HG02981 (cell line): ENCODE data around the gene ST8SIA5.

Experiments
- ATAC-seq: cut with Tn5 transposase; IDR thresholded peaks from one replicate; pipeline ENCODE4 v1.9.1; 2021; ENCODE audit warnings: mild to moderate bottlenecking, moderate library complexity; ENCODE audit not compliant: unreplicated experiment

Gene ST8SIA5

DNA sequence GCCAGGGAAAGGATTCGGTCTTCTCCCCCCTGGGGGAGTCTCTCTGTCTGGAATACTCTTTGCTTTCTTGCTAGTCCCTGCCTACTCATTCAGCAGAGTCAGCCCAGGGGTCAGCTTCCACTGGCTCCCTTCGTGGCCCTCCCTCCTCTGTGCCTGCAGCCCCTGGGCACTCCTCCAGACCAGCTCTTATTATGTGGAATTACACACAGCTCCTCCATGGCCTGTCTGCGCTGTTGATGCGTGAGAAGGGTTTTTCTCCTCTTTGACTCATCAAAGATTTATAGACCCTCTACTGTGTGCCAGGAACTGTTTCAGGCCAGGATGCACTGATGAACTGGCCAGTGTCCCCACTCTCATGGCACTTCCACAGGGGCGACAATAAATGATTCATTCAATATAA is 44.4 kb downstream of the ST8SIA5 start:
- no peak for ATAC-seq

DNA sequence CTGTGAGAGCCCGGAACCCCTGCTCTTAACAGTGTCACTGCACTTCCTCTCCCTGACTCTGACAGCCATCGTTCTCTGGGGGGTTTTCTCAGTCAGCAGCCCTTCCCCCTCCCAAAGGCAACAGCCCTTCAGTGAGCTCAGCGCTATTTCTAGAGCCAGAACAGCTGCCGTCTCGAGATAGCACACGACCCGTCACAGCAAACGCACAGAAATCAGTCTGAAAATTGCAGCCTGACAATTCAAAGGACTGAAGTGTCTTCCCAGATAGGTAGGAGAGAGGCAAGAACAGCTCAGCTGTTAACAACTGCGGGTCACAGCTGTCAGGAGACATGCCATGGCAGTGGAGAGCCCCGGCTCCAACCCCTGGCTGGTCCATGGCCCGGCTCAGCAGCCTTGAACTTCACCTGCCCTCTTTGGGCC is 45.4 kb downstream of the ST8SIA5 start:
- ATAC-seq, result no peak

DNA sequence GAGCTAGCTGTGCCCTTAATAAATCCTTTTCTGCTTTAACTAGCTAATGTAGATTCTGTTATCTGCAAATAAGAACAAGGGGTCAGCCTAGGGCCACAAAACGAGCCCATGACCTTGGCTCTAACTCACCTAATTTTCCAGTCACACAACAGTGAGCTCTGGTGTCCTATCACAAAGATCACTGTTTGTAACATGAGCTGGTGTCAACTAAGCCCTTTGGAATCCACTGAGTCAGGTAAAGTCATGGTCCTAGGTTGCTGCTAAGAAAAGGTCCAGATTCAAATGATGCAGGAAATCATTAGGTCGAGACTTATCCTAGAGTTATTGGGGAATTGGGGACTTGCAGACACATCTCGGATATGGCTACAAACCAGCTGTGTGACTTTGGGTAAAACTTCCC is 49.9 kb downstream of the ST8SIA5 start:
- ATAC-seq, result no peak

DNA sequence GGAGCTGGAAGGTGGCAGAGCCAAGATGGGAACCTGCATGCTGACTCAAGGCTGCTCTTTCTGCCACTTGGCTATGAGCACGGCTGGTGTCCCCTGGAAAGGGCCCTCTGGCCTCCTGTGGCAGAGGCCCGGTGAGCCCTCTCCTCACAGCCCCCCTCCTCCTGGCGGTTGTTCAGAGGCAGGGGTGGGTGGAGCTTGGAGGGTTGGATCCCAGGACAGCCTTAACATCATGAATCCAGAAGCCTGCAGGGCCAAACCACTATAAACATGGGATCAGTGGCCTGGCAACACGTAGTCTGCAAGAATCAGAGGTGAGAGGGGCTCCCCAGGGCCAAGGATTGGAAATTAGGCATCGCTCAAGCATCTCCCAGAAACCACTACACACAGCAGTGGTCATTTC is 51.3 kb downstream of the ST8SIA5 start:
- ATAC-seq, result no peak

DNA sequence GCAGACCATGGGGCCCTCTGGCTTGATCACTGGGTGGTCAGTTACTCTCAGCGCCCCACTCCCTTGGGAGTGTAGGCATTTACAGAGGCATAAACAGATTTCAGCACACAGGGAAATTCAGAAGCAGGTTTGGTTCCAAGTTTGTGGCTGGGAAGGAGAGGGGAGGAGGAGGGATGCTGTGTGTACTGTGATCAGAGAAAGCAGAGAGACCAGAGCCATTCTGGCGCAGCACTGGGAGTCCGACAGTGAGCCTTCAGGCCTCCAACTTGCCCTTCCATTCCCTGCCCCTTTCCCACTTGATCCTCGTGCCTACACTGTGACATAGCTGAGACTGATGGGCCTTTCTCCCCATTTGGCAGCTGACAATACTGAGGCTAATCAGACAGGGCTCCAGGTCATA is 52.0 kb downstream of the ST8SIA5 start:
- no peak for ATAC-seq

DNA sequence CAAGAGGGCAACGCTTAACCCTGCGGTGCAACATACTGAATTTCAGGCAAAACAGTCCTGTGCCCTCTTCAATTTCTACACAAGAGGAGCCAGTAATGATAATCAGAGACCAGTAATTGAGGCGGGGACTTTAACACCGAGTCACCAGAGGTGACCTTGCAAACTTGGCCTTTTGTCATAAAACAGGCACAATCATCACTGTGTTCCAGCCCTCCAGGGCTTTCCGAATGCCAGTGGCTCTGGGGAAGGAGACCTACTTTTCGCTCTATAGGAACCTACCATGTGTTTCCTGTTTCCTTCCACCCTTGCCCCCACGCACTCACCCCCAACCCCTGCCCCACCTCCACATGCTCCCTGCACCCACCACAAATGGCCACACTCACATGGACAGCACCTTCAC is 52.7 kb downstream of the ST8SIA5 start:
- ATAC-seq, result no peak

DNA sequence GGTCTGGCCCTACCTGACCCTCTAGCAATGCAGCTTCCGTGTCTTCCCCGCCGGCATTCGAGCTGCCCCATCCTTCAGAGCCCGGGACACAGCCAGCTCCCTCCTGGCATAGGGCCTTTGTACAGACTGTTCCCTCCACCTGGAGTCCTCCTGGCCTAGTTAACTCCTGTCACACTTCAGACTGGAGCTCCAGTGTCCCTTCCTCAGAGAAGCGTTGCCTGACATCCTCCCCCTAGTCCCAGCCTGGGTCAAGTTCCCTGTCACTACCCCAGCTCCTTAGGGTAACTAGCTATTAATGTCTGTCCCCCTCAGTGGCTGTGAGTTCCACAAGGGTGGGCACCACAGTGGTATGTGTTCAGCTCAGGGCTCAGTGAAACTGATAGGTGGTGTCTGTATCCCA is 54.4 kb downstream of the ST8SIA5 start:
- no peak for ATAC-seq

DNA sequence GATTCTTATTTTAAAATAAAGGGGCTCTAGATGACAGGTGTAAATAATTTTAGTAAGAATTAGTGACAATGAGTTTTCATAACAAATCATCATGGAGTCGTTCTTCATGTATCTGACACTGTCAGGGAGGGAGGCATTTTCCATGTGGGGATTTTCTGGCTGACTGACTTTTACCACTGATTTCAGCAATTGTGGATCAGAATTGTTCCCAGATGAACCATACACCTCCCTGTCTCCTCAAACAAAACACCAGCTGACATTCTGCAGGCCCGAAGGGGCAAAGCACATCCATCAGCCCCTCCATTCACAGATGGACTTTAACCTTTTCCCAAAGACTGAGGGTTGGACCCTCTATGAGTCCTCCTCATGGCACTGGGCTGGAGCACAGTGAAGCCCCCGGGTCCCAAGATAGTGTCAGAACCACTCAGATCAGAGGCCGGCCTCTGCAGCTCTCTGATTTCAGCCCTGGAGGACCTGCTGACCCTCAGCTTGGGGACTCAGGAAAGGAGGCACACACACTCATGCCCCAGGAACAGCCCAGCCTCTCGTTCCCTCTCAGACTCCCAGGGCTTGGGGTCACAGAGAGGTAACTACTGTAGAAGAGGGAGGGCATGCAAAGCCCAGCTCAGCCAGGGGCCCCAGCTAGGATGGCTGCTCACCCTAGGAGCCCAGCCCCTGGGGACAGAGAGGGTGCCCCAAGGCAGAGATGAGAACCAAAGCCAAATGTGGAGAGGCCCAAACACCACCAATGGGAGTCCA is 56.6 kb downstream of the ST8SIA5 start:
- ATAC-seq, result no peak

DNA sequence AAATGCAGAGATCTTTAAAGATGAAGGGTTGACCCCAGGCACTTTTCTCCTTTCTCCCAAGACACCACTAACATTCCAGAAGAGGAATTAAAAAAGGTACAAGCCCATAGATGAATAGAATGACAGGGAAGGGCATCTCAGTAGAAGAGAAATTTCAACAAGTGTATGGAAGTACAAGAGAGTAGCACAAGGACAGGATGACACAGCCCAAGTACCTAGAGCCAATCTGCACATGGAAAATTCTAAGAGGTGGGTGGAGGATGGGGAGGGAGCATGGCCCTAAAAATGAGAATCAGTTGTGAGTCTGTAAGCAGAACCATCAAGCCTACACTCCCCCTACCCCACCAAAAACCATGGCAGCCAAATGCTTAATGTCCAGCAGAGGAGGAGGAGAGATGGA is 60.2 kb downstream of the ST8SIA5 start:
- ATAC-seq, result no peak

DNA sequence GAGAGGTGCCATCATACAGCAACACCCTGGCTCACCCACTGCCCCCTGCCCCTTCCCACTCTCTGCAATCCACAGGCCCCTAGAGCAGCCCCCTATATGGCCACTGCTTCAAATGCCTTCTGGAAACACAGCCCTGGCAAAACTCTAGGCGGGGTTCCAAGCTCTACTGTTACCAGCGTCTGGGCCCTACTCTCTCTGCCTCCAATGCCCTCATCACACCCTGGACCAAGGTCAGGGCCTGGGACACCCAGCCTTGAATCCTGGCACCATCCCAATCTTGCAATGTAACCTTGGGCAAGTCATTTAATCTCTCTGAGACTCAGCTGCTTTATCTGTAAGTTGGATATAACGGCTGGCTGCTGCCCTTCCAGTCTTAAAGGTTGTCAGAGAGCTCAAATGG is 60.6 kb downstream of the ST8SIA5 start:
- no peak for ATAC-seq

DNA sequence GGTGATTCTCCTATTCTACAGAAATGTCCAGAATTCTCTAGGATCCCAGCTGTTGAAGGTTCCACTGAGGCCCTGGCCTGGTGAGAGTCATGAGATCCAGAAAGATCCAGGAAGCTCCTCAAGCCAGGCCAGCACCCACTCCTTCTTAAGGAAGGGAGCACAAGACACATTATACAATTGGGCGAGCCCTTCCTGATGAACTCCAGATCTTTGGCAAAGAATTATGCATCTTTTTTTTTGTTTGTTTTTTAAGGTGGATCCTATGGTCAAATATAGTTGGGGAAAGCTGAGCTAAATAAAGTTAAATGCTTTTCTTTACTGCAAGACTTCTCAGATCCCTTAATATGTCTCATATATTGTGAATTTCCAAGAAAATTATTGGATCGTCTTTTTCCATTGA is 62.9 kb downstream of the ST8SIA5 start:
- ATAC-seq, result no peak

DNA sequence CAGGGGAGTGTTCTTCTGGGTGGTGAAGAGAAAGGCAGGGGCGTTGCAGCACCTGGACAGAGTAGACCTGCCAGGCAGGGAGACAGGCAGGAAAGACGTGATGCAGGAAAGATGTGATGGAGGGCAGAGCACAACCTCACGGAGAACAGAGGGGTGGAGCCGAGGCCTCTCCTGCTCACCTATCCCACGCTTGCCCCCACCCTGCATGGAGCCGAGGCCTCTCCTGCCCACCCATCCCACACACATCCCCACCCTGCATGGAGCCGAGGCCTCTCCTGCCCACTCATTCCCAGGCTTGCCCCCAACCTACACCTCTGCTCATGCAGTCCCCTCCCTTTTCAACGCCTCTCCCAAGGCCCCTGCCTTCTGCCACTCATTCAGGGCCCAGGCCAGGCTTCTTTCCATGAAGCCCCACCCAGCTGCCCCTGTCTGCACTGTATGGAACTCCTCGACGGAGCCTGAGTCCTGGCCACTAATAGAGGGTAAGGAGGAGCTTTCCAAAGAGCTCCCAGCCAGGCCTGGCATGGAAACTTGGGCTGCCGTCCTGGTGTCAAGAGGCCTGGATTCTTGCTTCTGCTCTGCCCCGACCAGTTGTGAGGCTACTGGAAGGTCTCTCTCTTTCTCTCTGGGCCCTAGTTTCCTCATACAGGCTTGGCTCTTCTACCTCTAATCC is 67.9 kb downstream of the ST8SIA5 start:
- ATAC-seq, result no peak

DNA sequence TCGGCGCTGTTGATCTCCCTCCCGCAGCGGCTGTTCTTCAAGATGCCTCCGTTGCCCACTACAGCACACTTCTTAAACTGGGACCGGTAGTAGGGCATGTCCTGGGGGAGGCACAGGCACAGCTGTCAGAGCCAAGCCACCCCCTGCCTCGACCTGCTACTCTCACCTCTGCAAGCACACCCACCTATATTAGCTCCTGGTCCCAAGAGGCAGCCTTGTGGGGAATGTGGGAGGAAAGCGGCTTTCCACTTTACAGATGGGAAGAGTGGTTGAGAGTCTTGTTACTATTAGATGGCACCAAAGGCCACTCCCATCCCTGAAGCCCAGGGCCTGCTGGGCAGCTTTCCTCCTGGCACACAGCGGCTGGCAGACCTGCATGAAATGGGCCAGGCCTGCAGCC is 70.7 kb downstream of the ST8SIA5 start:
- no peak for ATAC-seq

DNA sequence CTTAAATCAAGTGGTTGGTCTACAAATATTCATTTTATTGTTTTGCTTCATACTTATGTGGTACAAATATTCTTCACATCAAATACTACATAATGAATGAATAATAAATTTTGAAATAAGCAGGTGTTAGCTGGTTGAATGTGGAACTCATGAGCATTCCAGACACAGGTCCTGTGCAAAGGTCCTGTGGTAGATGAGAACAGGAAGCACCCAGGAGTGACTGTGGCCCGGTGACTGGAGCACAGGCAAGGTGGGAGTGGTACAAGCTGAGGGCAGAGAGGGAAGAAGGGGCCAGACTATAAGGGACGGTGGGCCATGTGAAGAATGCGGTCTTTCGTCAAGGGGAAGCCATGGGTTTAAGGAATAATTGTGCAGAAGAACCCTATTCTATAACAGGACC is 73.6 kb downstream of the ST8SIA5 start:
- no peak for ATAC-seq

DNA sequence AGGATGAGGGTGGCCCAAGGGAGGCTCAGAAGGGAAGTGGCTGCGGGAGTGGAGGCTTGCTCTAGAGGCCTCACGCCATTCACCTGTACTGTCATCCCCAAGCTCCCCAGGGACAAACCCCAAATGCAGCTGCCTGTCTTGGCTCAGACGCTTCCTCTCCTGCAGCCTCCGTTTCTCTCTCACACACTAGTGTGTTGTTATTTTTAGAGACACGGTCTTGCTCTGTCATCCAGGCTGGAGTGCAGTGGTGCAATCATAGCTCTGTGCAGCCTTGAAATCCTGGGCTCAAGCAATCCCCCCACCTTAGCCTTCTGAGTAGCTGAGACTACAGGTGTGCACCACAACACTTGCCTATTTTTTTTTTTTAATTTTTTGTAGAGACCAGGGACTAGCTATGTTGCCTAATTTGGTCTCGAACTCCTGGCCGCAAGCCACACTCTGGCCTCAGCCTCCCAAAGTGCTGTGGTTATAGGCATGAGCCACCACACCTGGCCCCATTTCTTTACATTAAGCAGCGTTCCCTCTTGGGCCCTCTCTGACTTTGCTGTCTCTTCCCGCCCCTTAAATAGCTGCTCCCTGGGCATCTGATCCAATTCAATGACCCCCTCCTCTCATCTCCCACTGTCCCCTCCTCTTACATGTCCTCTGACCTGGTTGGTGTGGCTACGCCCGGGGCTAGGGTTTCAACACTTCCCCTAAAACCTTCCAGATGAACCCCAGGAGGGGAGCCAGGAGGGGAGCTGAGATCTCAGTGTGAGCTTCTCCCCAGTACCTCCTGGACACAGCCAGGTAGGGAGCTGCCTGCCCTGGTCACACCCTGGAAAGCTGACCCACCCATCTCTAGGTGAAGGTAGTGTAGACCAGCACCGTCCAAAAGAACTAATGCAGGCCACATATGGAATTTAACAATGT is 75.8 kb downstream of the ST8SIA5 start:
- ATAC-seq, result no peak

DNA sequence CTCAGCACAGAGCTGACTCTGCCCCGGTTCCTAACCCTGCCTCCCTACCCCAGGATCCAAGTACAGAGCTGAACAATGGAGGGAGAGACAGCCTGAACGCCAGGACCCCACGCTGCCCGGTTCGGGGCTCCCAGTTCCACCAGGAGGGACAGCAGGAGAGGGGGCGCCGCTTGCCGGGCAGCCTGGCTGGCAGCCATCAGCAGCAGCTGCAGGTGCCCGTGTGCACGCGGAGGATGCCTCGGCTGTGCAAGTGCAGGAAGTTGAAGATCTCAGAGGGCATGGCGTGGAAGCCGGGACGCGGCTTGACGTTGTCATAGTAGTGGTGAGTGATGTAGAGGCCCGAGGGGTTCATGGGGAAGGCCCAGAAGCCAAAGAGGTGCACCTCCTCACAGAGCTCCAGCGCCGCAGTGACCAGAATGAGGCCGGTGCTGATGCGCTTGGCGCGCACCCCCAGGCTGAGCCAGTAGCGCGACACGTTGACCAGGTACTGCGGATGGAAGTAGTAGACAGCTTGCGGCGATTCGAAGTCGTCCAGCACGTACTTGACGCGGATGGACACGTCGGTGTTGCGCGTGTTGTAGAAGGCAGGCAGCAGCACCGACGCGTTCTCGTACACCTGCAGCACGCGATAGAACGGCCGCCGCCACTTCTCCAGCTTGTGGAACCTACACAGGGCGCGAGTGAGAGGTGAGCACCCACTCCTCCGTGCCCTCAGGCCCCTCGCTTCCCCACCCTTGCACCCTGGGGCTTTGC is 76.8 kb downstream of the ST8SIA5 start:
- no peak for ATAC-seq

DNA sequence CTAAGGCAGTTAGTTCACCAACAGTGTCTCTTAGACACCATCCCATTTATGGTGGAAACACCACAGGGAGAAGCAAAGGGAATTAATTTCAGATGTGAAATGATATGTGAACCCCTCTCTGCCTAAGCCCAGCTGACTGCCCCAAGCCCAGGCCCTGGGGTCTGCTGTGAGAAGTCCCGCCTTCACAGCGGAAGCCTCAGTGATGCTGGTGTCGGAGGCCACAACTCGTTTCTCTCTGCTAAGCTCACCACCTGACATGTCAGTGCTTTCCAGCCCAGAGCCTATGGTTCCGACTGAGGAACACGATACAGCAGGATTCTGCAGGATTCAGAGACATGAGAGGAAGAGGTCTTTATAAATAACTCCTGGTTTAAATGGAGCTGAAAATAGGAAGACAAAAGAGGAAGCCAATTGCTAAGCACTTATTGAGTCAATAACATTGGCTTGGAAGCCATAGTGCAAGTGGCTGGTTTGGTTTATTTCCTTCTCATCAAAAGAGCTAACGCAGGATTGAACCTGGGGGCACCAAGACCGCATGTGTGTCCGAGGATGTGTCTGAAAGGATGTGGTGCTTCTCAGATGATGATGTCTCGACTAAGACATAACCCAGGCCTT is 78.0 kb downstream of the ST8SIA5 start:
- no peak for ATAC-seq

DNA sequence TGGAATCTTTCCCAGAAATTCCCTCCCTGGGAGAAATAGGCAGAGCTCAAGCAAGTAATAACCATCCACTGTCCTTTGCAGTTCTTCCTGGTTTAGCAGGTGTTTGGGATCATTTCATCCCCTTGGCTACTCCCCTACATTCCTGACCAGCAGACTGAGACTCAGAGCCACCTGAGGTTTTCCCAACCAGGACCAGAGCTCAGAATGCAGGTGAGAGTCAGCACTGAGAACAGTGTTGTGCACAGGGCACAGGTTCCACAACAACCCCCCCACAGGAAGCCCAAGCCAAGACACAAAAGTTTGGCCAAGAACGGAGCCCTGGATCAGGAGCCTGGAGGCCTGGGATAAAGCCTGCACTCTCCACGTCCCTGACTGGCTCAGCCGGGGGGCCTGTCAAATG is 78.8 kb downstream of the ST8SIA5 start:
- ATAC-seq, result no peak

DNA sequence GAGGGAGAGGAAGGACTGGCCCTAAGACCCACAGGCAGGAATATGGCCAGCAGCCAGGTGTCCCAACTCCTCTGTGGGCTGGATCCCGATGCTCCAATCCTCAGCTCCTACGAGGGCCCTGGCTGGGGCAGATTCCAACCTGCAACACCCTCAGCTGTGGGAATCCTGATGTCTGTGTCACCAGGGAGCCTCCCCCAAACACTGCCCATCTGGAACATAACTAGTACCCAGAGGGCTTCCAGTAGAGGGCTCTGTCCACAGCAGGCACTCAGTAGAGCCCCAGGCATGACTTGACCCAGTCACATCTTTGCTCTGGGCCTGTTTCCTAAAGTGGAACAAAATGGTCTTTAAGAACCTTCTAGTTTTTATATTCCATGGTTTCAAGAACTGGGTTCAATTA is 79.2 kb downstream of the ST8SIA5 start:
- ATAC-seq, result no peak

DNA sequence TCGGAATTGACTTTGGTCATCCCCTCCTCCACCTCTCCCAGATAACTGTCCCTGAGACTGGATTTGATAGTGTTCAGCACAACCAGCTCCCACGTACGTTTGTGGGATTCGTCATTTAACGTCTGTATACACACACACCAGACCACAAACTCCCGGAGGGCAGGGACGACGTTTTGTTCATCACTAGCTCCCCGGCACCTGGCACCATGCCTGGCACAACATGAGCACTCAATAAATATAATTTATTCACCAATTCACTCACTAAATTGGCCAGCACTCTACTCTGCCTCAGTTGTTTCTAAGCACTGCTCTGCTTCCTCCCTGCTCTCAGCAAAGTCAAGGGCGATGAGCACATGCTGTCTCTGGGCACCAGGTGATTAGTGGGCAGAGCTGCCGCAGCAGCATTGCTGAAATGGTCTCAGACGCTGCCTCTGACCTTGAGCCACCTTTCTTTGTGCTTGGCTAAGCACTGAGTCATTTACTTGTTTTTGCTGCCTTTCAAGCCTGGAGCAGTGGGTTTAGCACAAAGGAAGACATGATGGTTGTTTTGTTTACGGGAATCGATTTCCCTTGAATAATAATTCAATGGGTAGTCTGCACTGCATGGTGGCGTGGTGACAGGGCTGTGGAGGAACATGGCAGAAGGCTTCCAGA is 80.5 kb downstream of the ST8SIA5 start:
- no peak for ATAC-seq
